DMS53 treated with DMSO at 0.1 percent for 48 hours (cell line): ENCODE data around the gene OR10H1.
"Not testable (repeated sequence)": the region's sequence is repeated elsewhere in the genome, so short reads cannot be mapped to it uniquely, and the experiment has no call there.

ENCODE experiments used
- DNase-seq: peaks from one replicate; lab custom pipeline; 2025; ENCODE audit not compliant: unreplicated experiment; lab: John Stamatoyannopoulos, UW

OR10H1 gene

GRCh38 chr19:15829306-15829698, 13.8 kb upstream of the OR10H1 start:
- no peak for DNase-seq

GRCh38 chr19:15828611-15829305, 13.3 kb upstream of the OR10H1 start:
- DNase-seq = not testable (repeated sequence)

- no peak for DNase-seq
Measured at GRCh38 chr19:15828121-15828610, 12.7 kb upstream of the OR10H1 start.

- no peak for DNase-seq
Measured at GRCh38 chr19:15825753-15826152, 10.3 kb upstream of the OR10H1 start.

- no peak for DNase-seq
Measured at GRCh38 chr19:15820646-15821045, 5.2 kb upstream of the OR10H1 start.

- no peak for DNase-seq
Measured at GRCh38 chr19:15813916-15814315, 1.5 kb downstream of the OR10H1 start.

GRCh38 chr19:15812060-15812722, 3.3 kb downstream of the OR10H1 start:
- DNase-seq = no peak

- no peak for DNase-seq
Measured at GRCh38 chr19:15811476-15811875, 4.0 kb downstream of the OR10H1 start.

- no peak for DNase-seq
Measured at GRCh38 chr19:15810335-15810734, 5.1 kb downstream of the OR10H1 start.

- DNase-seq = not testable (repeated sequence)
Measured at GRCh38 chr19:15794279-15794678, 21.2 kb downstream of the OR10H1 start.

GRCh38 chr19:15790096-15790495, 25.4 kb downstream of the OR10H1 start:
- no peak for DNase-seq

- no peak for DNase-seq
Measured at GRCh38 chr19:15788594-15789270, 26.7 kb downstream of the OR10H1 start.

GRCh38 chr19:15787611-15788155, 27.8 kb downstream of the OR10H1 start, which contains the start of gene OR10H5:
Gene OR10H5 (plus strand): TSS chr19:15787661. CDS start chr19:15794049, 6,388 bp downstream.
- no peak for DNase-seq

GRCh38 chr19:15782896-15783295, 32.6 kb downstream of the OR10H1 start:
- not testable (repeated sequence) for DNase-seq

GRCh38 chr19:15782211-15782610, 33.3 kb downstream of the OR10H1 start:
- no peak for DNase-seq

- DNase-seq = no peak
Measured at GRCh38 chr19:15781661-15782060, 33.8 kb downstream of the OR10H1 start.

- no peak for DNase-seq
Measured at GRCh38 chr19:15780610-15781418, 34.6 kb downstream of the OR10H1 start.

GRCh38 chr19:15779756-15780476, 35.5 kb downstream of the OR10H1 start:
- DNase-seq = no peak

- no peak for DNase-seq
Measured at GRCh38 chr19:15776991-15777970, 38.2 kb downstream of the OR10H1 start.
